WTC11 (cell line): ENCODE results near the gene KDM4B. TPM values are rescaled to one million over a fixed set of nuclear protein-coding genes. Genes with fewer than 3 reads are reported as not detected.

Experiments used
- ATAC-seq: fragments of 200-7000 bp; cut with Tn5 transposase; 2 replicates; pipeline ENCODE4 v1.10.0; 2021; ENCODE audit warnings: mild to moderate bottlenecking, moderate library complexity
- CTCF ChIA-PET: fragments of 300-600 bp; sonication (Branson Sonifier 250); formaldehyde crosslinking; loops from one replicate; lab custom pipeline; 2021; ENCODE audit warnings: antibody characterized with exemption; lab: Charles Lee
- POLR2A ChIA-PET: fragments of 350-600 bp; sonication (Branson Sonifier 250); formaldehyde crosslinking; loops from one replicate; lab custom pipeline; 2021; ENCODE audit warnings: antibody characterized with exemption; lab: Charles Lee
- DNase-seq: peaks from one replicate; pipeline ENCODE4 v3.0.0; 2021; ENCODE audit warnings: low spot score
- H3K27ac Mint-ChIP-seq: 2 replicates; pipeline ENCODE4 v1.8.0; 2021; ENCODE audit warnings: mixed read lengths
- H3K27me3 Mint-ChIP-seq: 2 replicates; pipeline ENCODE4 v1.8.0; 2021; ENCODE audit warnings: low read depth, mild to moderate bottlenecking, moderate library complexity, mixed read lengths
- H3K36me3 Mint-ChIP-seq: 2 replicates; pipeline ENCODE4 v1.8.0; 2021; ENCODE audit warnings: mixed read lengths
- H3K4me1 Mint-ChIP-seq: 2 replicates; pipeline ENCODE4 v1.8.0; 2022; ENCODE audit warnings: mixed read lengths
- H3K4me3 Mint-ChIP-seq: 2 replicates; pipeline ENCODE4 v1.8.0; 2021; ENCODE audit warnings: mild to moderate bottlenecking, moderate library complexity, mixed read lengths
- H3K9me3 Mint-ChIP-seq: 2 replicates; pipeline ENCODE4 v1.8.0; 2021; ENCODE audit warnings: mixed read lengths
- ELF4 ChIP-seq: sonication (generic); formaldehyde crosslinking; IDR thresholded peaks from 2 replicates; pipeline ENCODE4 v1.8.1; 2022; ENCODE audit warnings: low read depth, mild to moderate bottlenecking, moderate library complexity, missing genetic modification reagents
- EMX1 ChIP-seq: fragments of 250-450 bp; sonication (Bioruptor Pico); IDR thresholded peaks from 2 replicates; pipeline ENCODE4 v1.8.0; 2021; ENCODE audit warnings: mild to moderate bottlenecking
- ESRRA ChIP-seq: sonication (generic); formaldehyde crosslinking; IDR thresholded peaks from 2 replicates; pipeline ENCODE4 v1.8.1; 2022; ENCODE audit warnings: mild to moderate bottlenecking, missing genetic modification reagents, borderline replicate concordance
- ETV6 ChIP-seq: sonication (generic); formaldehyde crosslinking; IDR thresholded peaks from 2 replicates; pipeline ENCODE4 v1.8.1; 2022; ENCODE audit warnings: mild to moderate bottlenecking, missing genetic modification reagents
- FOXK1 ChIP-seq: sonication (generic); formaldehyde crosslinking; IDR thresholded peaks from 2 replicates; pipeline ENCODE4 v1.8.0; 2022; ENCODE audit warnings: mild to moderate bottlenecking, moderate library complexity, missing genetic modification reagents
- FOXP1 ChIP-seq: sonication (generic); formaldehyde crosslinking; IDR thresholded peaks from 2 replicates; pipeline ENCODE4 v1.8.0; 2022; ENCODE audit warnings: missing genetic modification reagents, mild to moderate bottlenecking, moderate library complexity, borderline replicate concordance
- GRHL2 ChIP-seq: fragments of 250-450 bp; sonication (Bioruptor Pico); IDR thresholded peaks from 2 replicates; pipeline ENCODE4 v1.8.0; 2022; ENCODE audit warnings: mild to moderate bottlenecking, moderate library complexity; ENCODE audit not compliant: insufficient replicate concordance, severe bottlenecking
- NR2C2 ChIP-seq: sonication (generic); formaldehyde crosslinking; IDR thresholded peaks from 2 replicates; pipeline ENCODE4 v1.8.0; 2022; ENCODE audit warnings: mild to moderate bottlenecking, missing genetic modification reagents
- OVOL2 ChIP-seq: fragments of 250-450 bp; sonication (Bioruptor Pico); IDR thresholded peaks from 2 replicates; pipeline ENCODE4 v1.9.0; 2021; ENCODE audit warnings: mild to moderate bottlenecking, borderline replicate concordance
- SP1 ChIP-seq: sonication (generic); formaldehyde crosslinking; conservative IDR thresholded peaks from 2 replicates; pipeline ENCODE4 v1.8.1; 2022; ENCODE audit warnings: missing genetic modification reagents
- ZNF232 ChIP-seq: sonication (generic); formaldehyde crosslinking; IDR thresholded peaks from 2 replicates; pipeline ENCODE4 v1.8.0; 2022; ENCODE audit warnings: mild to moderate bottlenecking, missing genetic modification reagents
- ZNF423 ChIP-seq: fragments of 250-450 bp; sonication (Bioruptor Pico); IDR thresholded peaks from 2 replicates; pipeline ENCODE4 v2.1.2; 2022; ENCODE audit warnings: mild to moderate bottlenecking, moderate library complexity
- total RNA-seq: library from RNA; stranded (reverse); gene quantifications from 3 replicates; pipeline ENCODE4 v1.2.3, GENCODE V29; 2021
- TF ChIP-seq, protein P1 (sequence below): sonication (generic); formaldehyde crosslinking; IDR thresholded peaks from 2 replicates; pipeline ENCODE4 v1.8.0; 2022; ENCODE audit warnings: mild to moderate bottlenecking, missing genetic modification reagents
- TF ChIP-seq, protein P2 (sequence below): sonication (generic); formaldehyde crosslinking; IDR thresholded peaks from 2 replicates; pipeline ENCODE4 v1.8.0; 2023; ENCODE audit warnings: mild to moderate bottlenecking, missing genetic modification reagents
- TF ChIP-seq, protein P3 (sequence below): sonication (generic); formaldehyde crosslinking; conservative IDR thresholded peaks from 2 replicates; pipeline ENCODE4 v1.8.1; 2022; ENCODE audit warnings: mild to moderate bottlenecking, missing genetic modification reagents
- TF ChIP-seq, protein P4 (sequence below): sonication (generic); formaldehyde crosslinking; IDR thresholded peaks from 2 replicates; pipeline ENCODE4 v1.8.1; 2023; ENCODE audit warnings: mild to moderate bottlenecking, missing genetic modification reagents
- TF ChIP-seq, protein P5 (sequence below): sonication (generic); formaldehyde crosslinking; IDR thresholded peaks from 2 replicates; pipeline ENCODE4 v1.8.1; 2023; ENCODE audit warnings: mild to moderate bottlenecking, moderate library complexity, missing genetic modification reagents
- TF ChIP-seq, protein P6 (sequence below): fragments of 250-450 bp; sonication (Bioruptor Pico); IDR thresholded peaks from 2 replicates; pipeline ENCODE4 v1.9.0; 2021; ENCODE audit warnings: moderate library complexity, mild to moderate bottlenecking, inconsistent platforms, borderline replicate concordance
- TF ChIP-seq, protein P7 (sequence below): sonication (generic); formaldehyde crosslinking; IDR thresholded peaks from 2 replicates; pipeline ENCODE4 v1.8.1; 2022; ENCODE audit warnings: low read depth, missing genetic modification reagents, borderline replicate concordance

The KDM4B gene
- total RNA-seq, 1 experiment from 2014 or later, result 43.2 TPM

DNA sequence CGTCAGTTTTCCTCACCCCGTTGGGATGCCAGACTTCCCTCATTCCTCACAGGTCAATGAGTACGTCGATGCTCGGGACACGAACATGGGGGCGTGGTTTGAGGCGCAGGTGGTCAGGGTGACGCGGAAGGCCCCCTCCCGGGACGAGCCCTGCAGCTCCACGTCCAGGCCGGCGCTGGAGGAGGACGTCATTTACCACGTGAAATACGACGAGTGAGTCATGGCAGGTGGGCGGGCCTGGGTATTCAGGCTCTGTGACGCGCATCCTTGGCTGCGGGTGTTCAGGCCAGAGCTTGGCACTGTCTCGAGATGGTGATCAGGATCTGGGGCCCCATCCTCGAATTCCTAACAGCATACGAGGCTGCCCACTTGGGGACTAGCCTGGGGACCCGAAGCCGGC lies 38.2 kb upstream of the KDM4B start:
- Mint-ChIP-seq H3K27ac (peak overlapping the region; percentile 7; the same call in 1 of the 2 replicates), H3K27me3 (no peaks in the 10 kb centered on the region), H3K4me3 (no peak overlapping the region), H3K36me3 (peaks cover 31% of the 10 kb centered on the region), H3K4me1 (peaks cover 4% of the 10 kb centered on the region), H3K9me3 (no peaks in the 10 kb centered on the region)
- no peak for ATAC-seq
- POLR2A ChIA-PET, result no interaction called here
- no peak for DNase-seq
- CTCF ChIA-PET, result no interaction called here
- TF ChIP-seq ZNF423 (CRISPR knock-in tag), result no peak
- TF ChIP-seq, protein P1, sequence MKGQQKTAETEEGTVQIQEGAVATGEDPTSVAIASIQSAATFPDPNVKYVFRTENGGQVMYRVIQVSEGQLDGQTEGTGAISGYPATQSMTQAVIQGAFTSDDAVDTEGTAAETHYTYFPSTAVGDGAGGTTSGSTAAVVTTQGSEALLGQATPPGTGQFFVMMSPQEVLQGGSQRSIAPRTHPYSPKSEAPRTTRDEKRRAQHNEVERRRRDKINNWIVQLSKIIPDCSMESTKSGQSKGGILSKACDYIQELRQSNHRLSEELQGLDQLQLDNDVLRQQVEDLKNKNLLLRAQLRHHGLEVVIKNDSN (CRISPR knock-in tag), result no peak
- TF ChIP-seq SP1 (CRISPR knock-in tag), result no peak
- TF ChIP-seq, protein P2, sequence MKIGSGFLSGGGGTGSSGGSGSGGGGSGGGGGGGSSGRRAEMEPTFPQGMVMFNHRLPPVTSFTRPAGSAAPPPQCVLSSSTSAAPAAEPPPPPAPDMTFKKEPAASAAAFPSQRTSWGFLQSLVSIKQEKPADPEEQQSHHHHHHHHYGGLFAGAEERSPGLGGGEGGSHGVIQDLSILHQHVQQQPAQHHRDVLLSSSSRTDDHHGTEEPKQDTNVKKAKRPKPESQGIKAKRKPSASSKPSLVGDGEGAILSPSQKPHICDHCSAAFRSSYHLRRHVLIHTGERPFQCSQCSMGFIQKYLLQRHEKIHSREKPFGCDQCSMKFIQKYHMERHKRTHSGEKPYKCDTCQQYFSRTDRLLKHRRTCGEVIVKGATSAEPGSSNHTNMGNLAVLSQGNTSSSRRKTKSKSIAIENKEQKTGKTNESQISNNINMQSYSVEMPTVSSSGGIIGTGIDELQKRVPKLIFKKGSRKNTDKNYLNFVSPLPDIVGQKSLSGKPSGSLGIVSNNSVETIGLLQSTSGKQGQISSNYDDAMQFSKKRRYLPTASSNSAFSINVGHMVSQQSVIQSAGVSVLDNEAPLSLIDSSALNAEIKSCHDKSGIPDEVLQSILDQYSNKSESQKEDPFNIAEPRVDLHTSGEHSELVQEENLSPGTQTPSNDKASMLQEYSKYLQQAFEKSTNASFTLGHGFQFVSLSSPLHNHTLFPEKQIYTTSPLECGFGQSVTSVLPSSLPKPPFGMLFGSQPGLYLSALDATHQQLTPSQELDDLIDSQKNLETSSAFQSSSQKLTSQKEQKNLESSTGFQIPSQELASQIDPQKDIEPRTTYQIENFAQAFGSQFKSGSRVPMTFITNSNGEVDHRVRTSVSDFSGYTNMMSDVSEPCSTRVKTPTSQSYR (CRISPR knock-in tag), result no peak

DNA sequence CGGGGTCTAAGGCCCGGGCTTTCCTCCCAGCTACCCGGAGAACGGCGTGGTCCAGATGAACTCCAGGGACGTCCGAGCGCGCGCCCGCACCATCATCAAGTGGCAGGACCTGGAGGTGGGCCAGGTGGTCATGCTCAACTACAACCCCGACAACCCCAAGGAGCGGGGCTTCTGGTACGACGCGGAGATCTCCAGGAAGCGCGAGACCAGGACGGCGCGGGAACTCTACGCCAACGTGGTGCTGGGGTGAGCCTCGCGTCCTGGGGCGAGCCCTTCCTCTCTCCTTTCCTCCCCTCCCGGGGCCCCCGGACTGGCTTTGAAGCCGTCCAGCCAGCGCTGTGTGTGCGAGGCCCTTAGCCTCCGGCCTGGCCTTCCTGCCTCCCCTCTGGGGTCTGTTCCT lies 36.2 kb upstream of the KDM4B start:
- no peak for DNase-seq
- ChIA-PET CTCF (no interaction called here), POLR2A (no interaction called here)
- no peak overlapping the region for H3K4me3 Mint-ChIP-seq
- H3K4me1 Mint-ChIP-seq, result peaks cover under 1% of the 10 kb centered on the region; the same call in 1 of the 2 replicates
- peaks cover 34% of the 10 kb centered on the region for H3K36me3 Mint-ChIP-seq
- no peaks in the 10 kb centered on the region for H3K27me3 Mint-ChIP-seq
- TF ChIP-seq, protein P3, sequence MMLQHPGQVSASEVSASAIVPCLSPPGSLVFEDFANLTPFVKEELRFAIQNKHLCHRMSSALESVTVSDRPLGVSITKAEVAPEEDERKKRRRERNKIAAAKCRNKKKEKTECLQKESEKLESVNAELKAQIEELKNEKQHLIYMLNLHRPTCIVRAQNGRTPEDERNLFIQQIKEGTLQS, result no peak
- TF ChIP-seq ESRRA (no peak), FOXP1 (no peak), FOXK1 (CRISPR knock-in tag) (no peak), ZNF232 (CRISPR knock-in tag) (no peak), EMX1 (CRISPR knock-in tag) (no peak), NR2C2 (CRISPR knock-in tag) (no peak), ELF4 (CRISPR knock-in tag) (no peak), GRHL2 (no peak), ETV6 (CRISPR knock-in tag) (no peak), OVOL2 (CRISPR knock-in tag) (no peak)
- TF ChIP-seq, protein P4, sequence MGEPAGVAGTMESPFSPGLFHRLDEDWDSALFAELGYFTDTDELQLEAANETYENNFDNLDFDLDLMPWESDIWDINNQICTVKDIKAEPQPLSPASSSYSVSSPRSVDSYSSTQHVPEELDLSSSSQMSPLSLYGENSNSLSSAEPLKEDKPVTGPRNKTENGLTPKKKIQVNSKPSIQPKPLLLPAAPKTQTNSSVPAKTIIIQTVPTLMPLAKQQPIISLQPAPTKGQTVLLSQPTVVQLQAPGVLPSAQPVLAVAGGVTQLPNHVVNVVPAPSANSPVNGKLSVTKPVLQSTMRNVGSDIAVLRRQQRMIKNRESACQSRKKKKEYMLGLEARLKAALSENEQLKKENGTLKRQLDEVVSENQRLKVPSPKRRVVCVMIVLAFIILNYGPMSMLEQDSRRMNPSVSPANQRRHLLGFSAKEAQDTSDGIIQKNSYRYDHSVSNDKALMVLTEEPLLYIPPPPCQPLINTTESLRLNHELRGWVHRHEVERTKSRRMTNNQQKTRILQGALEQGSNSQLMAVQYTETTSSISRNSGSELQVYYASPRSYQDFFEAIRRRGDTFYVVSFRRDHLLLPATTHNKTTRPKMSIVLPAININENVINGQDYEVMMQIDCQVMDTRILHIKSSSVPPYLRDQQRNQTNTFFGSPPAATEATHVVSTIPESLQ, result no peak
- TF ChIP-seq, protein P5, sequence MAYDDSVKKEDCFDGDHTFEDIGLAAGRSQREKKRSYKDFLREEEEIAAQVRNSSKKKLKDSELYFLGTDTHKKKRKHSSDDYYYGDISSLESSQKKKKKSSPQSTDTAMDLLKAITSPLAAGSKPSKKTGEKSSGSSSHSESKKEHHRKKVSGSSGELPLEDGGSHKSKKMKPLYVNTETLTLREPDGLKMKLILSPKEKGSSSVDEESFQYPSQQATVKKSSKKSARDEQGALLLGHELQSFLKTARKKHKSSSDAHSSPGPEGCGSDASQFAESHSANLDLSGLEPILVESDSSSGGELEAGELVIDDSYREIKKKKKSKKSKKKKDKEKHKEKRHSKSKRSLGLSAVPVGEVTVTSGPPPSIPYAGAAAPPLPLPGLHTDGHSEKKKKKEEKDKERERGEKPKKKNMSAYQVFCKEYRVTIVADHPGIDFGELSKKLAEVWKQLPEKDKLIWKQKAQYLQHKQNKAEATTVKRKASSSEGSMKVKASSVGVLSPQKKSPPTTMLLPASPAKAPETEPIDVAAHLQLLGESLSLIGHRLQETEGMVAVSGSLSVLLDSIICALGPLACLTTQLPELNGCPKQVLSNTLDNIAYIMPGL, result no peak
- TF ChIP-seq, protein P6, sequence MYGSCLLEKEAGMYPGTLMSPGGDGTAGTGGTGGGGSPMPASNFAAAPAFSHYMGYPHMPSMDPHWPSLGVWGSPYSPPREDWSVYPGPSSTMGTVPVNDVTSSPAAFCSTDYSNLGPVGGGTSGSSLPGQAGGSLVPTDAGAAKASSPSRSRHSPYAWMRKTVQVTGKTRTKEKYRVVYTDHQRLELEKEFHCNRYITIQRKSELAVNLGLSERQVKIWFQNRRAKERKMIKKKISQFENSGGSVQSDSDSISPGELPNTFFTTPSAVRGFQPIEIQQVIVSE, result no peak
- TF ChIP-seq, protein P7, sequence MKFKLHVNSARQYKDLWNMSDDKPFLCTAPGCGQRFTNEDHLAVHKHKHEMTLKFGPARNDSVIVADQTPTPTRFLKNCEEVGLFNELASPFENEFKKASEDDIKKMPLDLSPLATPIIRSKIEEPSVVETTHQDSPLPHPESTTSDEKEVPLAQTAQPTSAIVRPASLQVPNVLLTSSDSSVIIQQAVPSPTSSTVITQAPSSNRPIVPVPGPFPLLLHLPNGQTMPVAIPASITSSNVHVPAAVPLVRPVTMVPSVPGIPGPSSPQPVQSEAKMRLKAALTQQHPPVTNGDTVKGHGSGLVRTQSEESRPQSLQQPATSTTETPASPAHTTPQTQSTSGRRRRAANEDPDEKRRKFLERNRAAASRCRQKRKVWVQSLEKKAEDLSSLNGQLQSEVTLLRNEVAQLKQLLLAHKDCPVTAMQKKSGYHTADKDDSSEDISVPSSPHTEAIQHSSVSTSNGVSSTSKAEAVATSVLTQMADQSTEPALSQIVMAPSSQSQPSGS, result no peak
- TF ChIP-seq, all 79 proteins: peak for 0
- no peak for ATAC-seq
- Mint-ChIP-seq H3K27ac (no peak overlapping the region), H3K9me3 (no peaks in the 10 kb centered on the region)
